Measurements from ENCODE around the gene TMEM178B.

DNA sequence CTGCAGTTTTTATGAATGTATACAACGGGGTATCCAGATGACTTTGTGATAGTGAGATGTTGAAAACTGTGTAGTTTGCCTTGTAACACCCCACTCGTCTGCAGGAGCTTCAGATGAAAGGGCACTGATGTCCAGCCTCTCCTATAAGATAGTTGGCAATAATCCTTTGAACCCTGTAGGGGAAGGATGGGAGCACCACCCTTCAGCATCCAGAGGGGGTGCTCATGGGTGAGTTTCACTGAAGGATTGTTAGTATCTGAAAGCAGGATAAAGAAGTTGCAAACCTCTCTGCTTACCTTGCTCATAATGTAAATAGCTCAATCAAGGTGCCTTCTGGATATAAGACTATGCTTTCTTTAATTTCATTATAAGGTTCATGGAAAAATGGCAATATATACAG is 201.5 kb downstream of the TMEM178B start:
- TF ChIP-seq, protein P1, sequence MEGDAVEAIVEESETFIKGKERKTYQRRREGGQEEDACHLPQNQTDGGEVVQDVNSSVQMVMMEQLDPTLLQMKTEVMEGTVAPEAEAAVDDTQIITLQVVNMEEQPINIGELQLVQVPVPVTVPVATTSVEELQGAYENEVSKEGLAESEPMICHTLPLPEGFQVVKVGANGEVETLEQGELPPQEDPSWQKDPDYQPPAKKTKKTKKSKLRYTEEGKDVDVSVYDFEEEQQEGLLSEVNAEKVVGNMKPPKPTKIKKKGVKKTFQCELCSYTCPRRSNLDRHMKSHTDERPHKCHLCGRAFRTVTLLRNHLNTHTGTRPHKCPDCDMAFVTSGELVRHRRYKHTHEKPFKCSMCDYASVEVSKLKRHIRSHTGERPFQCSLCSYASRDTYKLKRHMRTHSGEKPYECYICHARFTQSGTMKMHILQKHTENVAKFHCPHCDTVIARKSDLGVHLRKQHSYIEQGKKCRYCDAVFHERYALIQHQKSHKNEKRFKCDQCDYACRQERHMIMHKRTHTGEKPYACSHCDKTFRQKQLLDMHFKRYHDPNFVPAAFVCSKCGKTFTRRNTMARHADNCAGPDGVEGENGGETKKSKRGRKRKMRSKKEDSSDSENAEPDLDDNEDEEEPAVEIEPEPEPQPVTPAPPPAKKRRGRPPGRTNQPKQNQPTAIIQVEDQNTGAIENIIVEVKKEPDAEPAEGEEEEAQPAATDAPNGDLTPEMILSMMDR (IDR thresholded peaks at IDR 0.05), result no peak
- TF ChIP-seq POLR2A (IDR thresholded peaks at IDR 0.05), result no peak

Data from ovary (tissue), 3 donors.